IMR-90 (cell line): ENCODE data around the gene TNRC18. TPM values are rescaled to one million over a fixed set of nuclear protein-coding genes. Genes with fewer than 3 reads are reported as not detected.

ENCODE experiments used
- ATAC-seq: fragments of 200-7000 bp; cut with Tn5 transposase; 2 replicates; pipeline ENCODE4 v1.9.1; 2020; ENCODE audit warnings: low read depth, mild to moderate bottlenecking, moderate library complexity
- BruUV-seq: library from RNA; stranded (reverse); fragments of 400-500 nt; replicated peaks from 2 replicates; lab custom pipeline; 2021; lab: Mats Ljungman, UMichigan
- CTCF ChIA-PET: fragments of 300-600 bp; formaldehyde crosslinking; extraction: SDS; loops from one replicate; lab custom pipeline; 2021; ENCODE audit warnings: antibody characterized with exemption; lab: Yijun Ruan, JAX
- POLR2A ChIA-PET: fragments of 300-600 bp; sonication (Branson Sonifier 250); formaldehyde crosslinking; loops from one replicate; lab custom pipeline; 2022; ENCODE audit warnings: antibody characterized with exemption; ENCODE audit not compliant: unreplicated experiment; lab: Charles Lee
- DNase-seq: peaks from one replicate; pipeline ENCODE4 v3.0.0; 2013
- H2AFZ ChIP-seq: replicated peaks from 2 replicates; pipeline ENCODE3; 2013; ENCODE audit warnings: low read length, mild to moderate bottlenecking; ENCODE audit not compliant: poor library complexity
- H2AK5ac ChIP-seq: 2 replicates; pipeline ENCODE4 v1.6.1; 2013; ENCODE audit warnings: low read depth, low read length, inconsistent platforms
- H2AK9ac ChIP-seq: replicated peaks from 2 replicates; pipeline ENCODE3; 2013; ENCODE audit warnings: mild to moderate bottlenecking, low read depth, low read length, moderate library complexity; ENCODE audit not compliant: poor library complexity
- H2BK120ac ChIP-seq: 2 replicates; pipeline ENCODE4 v1.6.1; 2013; ENCODE audit warnings: low read depth, low read length, inconsistent platforms
- H2BK15ac ChIP-seq: 3 replicates; pipeline ENCODE4 v1.6.1; 2013; ENCODE audit warnings: low read depth, low read length, inconsistent platforms
- H2BK20ac ChIP-seq: 2 replicates; pipeline ENCODE4 v1.6.1; 2013; ENCODE audit warnings: low read depth, mild to moderate bottlenecking, inconsistent platforms, low read length, moderate library complexity
- H2BK5ac ChIP-seq: 2 replicates; pipeline ENCODE4 v1.6.1; 2013; ENCODE audit warnings: mild to moderate bottlenecking, low read depth, low read length, inconsistent platforms; ENCODE audit not compliant: poor library complexity, severe bottlenecking
- H3K14ac ChIP-seq: replicated peaks from 2 replicates; pipeline ENCODE4 v1.6.1; 2013; ENCODE audit warnings: low read depth, low read length, inconsistent platforms
- H3K18ac ChIP-seq: 2 replicates; pipeline ENCODE4 v1.6.1; 2013; ENCODE audit warnings: low read depth, low read length, control low read depth
- H3K23ac ChIP-seq: 2 replicates; pipeline ENCODE4 v1.6.1; 2013; ENCODE audit warnings: low read depth, low read length, inconsistent platforms
- H3K27ac ChIP-seq: 2 replicates; pipeline ENCODE4 v1.5.1; 2013; ENCODE audit warnings: mild to moderate bottlenecking, control low read depth, low read length; ENCODE audit not compliant: insufficient read depth
- H3K27me3 ChIP-seq: 2 replicates; pipeline ENCODE4 v1.6.1; 2013; ENCODE audit warnings: low read length; ENCODE audit not compliant: control insufficient read depth, insufficient read depth
- H3K36me3 ChIP-seq: 2 replicates; pipeline ENCODE4 v1.6.1; 2013; ENCODE audit warnings: low read length, mixed read lengths; ENCODE audit not compliant: control insufficient read depth, insufficient read depth
- H3K4ac ChIP-seq: 2 replicates; pipeline ENCODE4 v1.6.1; 2013; ENCODE audit warnings: low read depth, low read length, inconsistent platforms
- H3K4me1 ChIP-seq: 2 replicates; pipeline ENCODE4 v1.6.1; 2013; ENCODE audit warnings: low read length, mixed read lengths; ENCODE audit not compliant: control insufficient read depth, insufficient read depth
- H3K4me2 ChIP-seq: 2 replicates; pipeline ENCODE4 v1.6.1; 2013; ENCODE audit warnings: low read depth, mild to moderate bottlenecking, control low read depth, low read length, moderate library complexity
- H3K4me3 ChIP-seq: 2 replicates; pipeline ENCODE4 v1.5.1; 2013; ENCODE audit warnings: low read depth, mild to moderate bottlenecking, control low read depth, low read length, moderate library complexity; ENCODE audit not compliant: insufficient read depth
- H3K56ac ChIP-seq: 2 replicates; pipeline ENCODE4 v1.6.1; 2013; ENCODE audit warnings: low read length, inconsistent platforms; ENCODE audit not compliant: insufficient read depth; ENCODE audit errors: extremely low read depth
- H3K79me1 ChIP-seq, 2 experiments: 2 replicates each; pipeline ENCODE4 v1.6.1; 2013; ENCODE audit warnings: low read length in 2 of 2, inconsistent platforms in 1 of 2, low read depth in 1 of 2
- H3K9ac ChIP-seq: 2 replicates; pipeline ENCODE4 v1.6.1; 2013; ENCODE audit warnings: low read depth, low read length, control low read depth
- H3K9me1 ChIP-seq: 2 replicates; pipeline ENCODE4 v1.6.1; 2013; ENCODE audit warnings: low read length, inconsistent platforms; ENCODE audit not compliant: insufficient read depth
- H3K9me3 ChIP-seq: 2 replicates; pipeline ENCODE4 v1.6.1; 2013; ENCODE audit warnings: low read length; ENCODE audit not compliant: control insufficient read depth, insufficient read depth
- H4K20me1 ChIP-seq: 2 replicates; pipeline ENCODE4 v1.6.1; 2013; ENCODE audit warnings: low read length, inconsistent platforms; ENCODE audit not compliant: insufficient read depth
- H4K5ac ChIP-seq: 2 replicates; pipeline ENCODE4 v1.6.1; 2013; ENCODE audit warnings: mild to moderate bottlenecking, low read depth, low read length, control low read depth
- H4K8ac ChIP-seq, 2 experiments: 2 replicates each; pipeline ENCODE4 v1.6.1; 2013; ENCODE audit warnings: low read depth in 2 of 2, low read length in 2 of 2, control low read depth in 1 of 2, inconsistent platforms in 1 of 2
- H4K91ac ChIP-seq: 2 replicates; pipeline ENCODE4 v1.6.1; 2013; ENCODE audit warnings: low read depth, low read length, inconsistent platforms; ENCODE audit not compliant: insufficient read depth
- BHLHE40 ChIP-seq: fragments of 150-350 bp; IDR thresholded peaks from 2 replicates; pipeline ENCODE4 v1.6.1; 2016; ENCODE audit warnings: mild to moderate bottlenecking, low read depth, low read length
- FOS ChIP-seq: fragments of 150-350 bp; IDR thresholded peaks from 2 replicates; pipeline ENCODE4 v1.6.1; 2016; ENCODE audit warnings: low read depth, low read length
- WGBS, 2 experiments: methylation state at CpG; one replicate each; pipeline versions ENCODE4 v1.1.5 to v1.1.7; 2013; ENCODE audit warnings: missing lambda C conversion rate in 2 of 2; ENCODE audit not compliant: insufficient read length in 1 of 2; ENCODE audit errors: extremely low coverage in 2 of 2; 5-methylcytosine and 5-hydroxymethylcytosine counted together
- dilution Hi-C: fragments of 300-500 bp; cut with HindIII; formaldehyde crosslinking; loops from one replicate; pipeline ENCODE4 v1.14.3; 2018; ENCODE audit warnings: low sequenced_read_pairs; ENCODE audit not compliant: unreplicated experiment
- in situ Hi-C: fragments of 300-500 bp; cut with MboI; formaldehyde crosslinking; loops from 3 replicates; pipeline ENCODE4 v1.14.3; 2019; ENCODE audit warnings: low sequenced_read_pairs, inconsistent platforms, mixed read lengths
- intact Hi-C: fragments of 100-400 bp; cut with micrococcal nuclease; formaldehyde crosslinking; loops from 2 replicates; pipeline ENCODE4 v1.10.0; 2022
- polyA plus RNA-seq, 3 experiments: library from polyadenylated mRNA; depleted of rRNA; stranded (reverse); fragments of >200 nt; gene quantifications; 2 replicates each; pipeline ENCODE4 v1.2.3, GENCODE V29; 2012; ENCODE audit warnings: low replicate concordance in 1 of 3
- total RNA-seq: library from RNA; depleted of rRNA; stranded (reverse); fragments of >200 nt; gene quantifications from 2 replicates; pipeline ENCODE4 v1.2.3, GENCODE V29; 2012

TNRC18 gene
- total and polyA plus RNA-seq, 2 of the 4 experiments (the other 2 are of a cell fraction) = 4.7 to 29.6 TPM

DNA sequence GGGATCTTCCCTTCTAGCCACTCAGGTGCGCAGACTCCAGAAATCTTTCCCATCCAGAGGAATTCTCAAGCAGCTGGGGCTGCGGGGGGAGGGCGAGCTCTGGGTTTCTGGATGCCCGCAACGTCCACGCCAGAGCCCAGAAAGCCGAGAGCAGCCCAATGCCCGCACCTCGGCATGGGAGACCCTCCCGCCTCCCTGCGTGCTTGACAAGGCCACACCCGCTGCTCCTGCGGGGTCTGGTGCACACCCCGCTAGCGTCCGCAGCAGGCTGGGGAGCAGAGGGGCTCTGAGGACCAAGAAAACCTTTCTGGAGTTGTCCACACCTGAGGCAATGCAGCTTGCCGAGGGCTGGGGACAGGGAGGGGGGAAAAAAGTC lies 74.6 kb downstream of the TNRC18 start:
- Histone ChIP-seq H4K20me1 (peaks cover 62% of the 10 kb centered on the region), H3K4ac (no peak overlapping the region), H3K79me1 (peaks cover 9 to 75% of the 10 kb centered on the region in 2 experiments), H3K14ac (no peak overlapping the region), H4K91ac (no peak overlapping the region), H4K5ac (no peak overlapping the region), H3K56ac (no peak overlapping the region), H3K9ac (no peak overlapping the region), H3K23ac (no peak overlapping the region), H3K18ac (no peak overlapping the region), H4K8ac (no peak overlapping the region), H2BK15ac (no peak overlapping the region), H3K36me3 (peaks cover 72% of the 10 kb centered on the region), H2BK120ac (no peak overlapping the region), H2BK20ac (no peak overlapping the region), H2BK5ac (no peak overlapping the region), H3K9me3 (peaks cover 4% of the 10 kb centered on the region; the same call in 1 of the 2 replicates), H2AK9ac (no peak overlapping the region), H3K4me2 (no peak overlapping the region), H3K27ac (no peak overlapping the region), H3K4me3 (no peak overlapping the region), H2AFZ (no peak overlapping the region), H3K27me3 (no peaks in the 10 kb centered on the region), H2AK5ac (no peak overlapping the region), H3K9me1 (peaks cover 14% of the 10 kb centered on the region; the same call in 1 of the 2 replicates), H3K4me1 (peaks cover 5% of the 10 kb centered on the region)
- in situ Hi-C loops = no loop called here
- POLR2A ChIA-PET = no interaction called here
- 91% methylated on average over 10 of the region's 17 CpGs; no CpG with 5 or more reads in 1 of the 2 experiments for WGBS, 2 experiments
- no peak for ATAC-seq
- no peak for TF ChIP-seq BHLHE40
- no peak for TF ChIP-seq FOS
- no TSS peak for BruUV-seq
- intact Hi-C loops = no loop called here
- CTCF ChIA-PET = no interaction called here
- DNase-seq = no peak
- dilution Hi-C loops = no loop called here
